GM21528 (cell line): ENCODE results near the gene MYOCOS.

Source experiments
- ATAC-seq: cut with Tn5 transposase; IDR thresholded peaks from one replicate; pipeline ENCODE4 v1.9.1; 2021; ENCODE audit warnings: mild to moderate bottlenecking, moderate library complexity; ENCODE audit not compliant: unreplicated experiment, low FRiP score

The MYOCOS gene

GRCh38 chr1:171623651-171624331, 1.7 kb downstream of the MYOCOS start:
- ATAC-seq: no peak

GRCh38 chr1:171625225-171625624, 3.2 kb downstream of the MYOCOS start:
- no peak for ATAC-seq

- no peak for ATAC-seq
These were observed 5.0 kb downstream of the MYOCOS start for GRCh38 chr1:171627020-171627419.

- ATAC-seq: no peak
These were observed 6.2 kb downstream of the MYOCOS start for GRCh38 chr1:171628225-171628624.

- ATAC-seq: no peak
These were observed 13.6 kb downstream of the MYOCOS start for GRCh38 chr1:171635661-171636060.

- no peak for ATAC-seq
These were observed 14.1 kb downstream of the MYOCOS start for GRCh38 chr1:171636141-171636540.

- ATAC-seq: no peak
These were observed 16.0 kb downstream of the MYOCOS start for GRCh38 chr1:171637928-171638576.

GRCh38 chr1:171640225-171640624, 18.2 kb downstream of the MYOCOS start:
- no peak for ATAC-seq

- no peak for ATAC-seq
These were observed 19.2 kb downstream of the MYOCOS start for GRCh38 chr1:171641076-171641864.

GRCh38 chr1:171642197-171642596, 20.2 kb downstream of the MYOCOS start:
- ATAC-seq: no peak

GRCh38 chr1:171643156-171643555, 21.1 kb downstream of the MYOCOS start:
- ATAC-seq: no peak

GRCh38 chr1:171644805-171645483, 22.9 kb downstream of the MYOCOS start:
- ATAC-seq: no peak

GRCh38 chr1:171645553-171646248, 23.7 kb downstream of the MYOCOS start:
- ATAC-seq: no peak

- ATAC-seq: no peak
These were observed 24.2 kb downstream of the MYOCOS start for GRCh38 chr1:171646249-171646560.

GRCh38 chr1:171652234-171652822, 30.3 kb downstream of the MYOCOS start, which contains the start of gene MYOC:
Gene MYOC (minus strand): TSS chr1:171652688. CDS start chr1:171652611, 77 bp downstream.
- ATAC-seq: no peak

GRCh38 chr1:171653796-171654195, 31.8 kb downstream of the MYOCOS start:
- ATAC-seq: no peak

GRCh38 chr1:171654201-171654941, 32.3 kb downstream of the MYOCOS start:
- ATAC-seq: no peak

GRCh38 chr1:171654942-171655745, 33.1 kb downstream of the MYOCOS start:
- ATAC-seq: no peak

GRCh38 chr1:171655746-171656116, 33.7 kb downstream of the MYOCOS start:
- ATAC-seq: no peak
